Activated naive CD4-positive, alpha-beta T cell treated with anti-CD3 and anti-CD28 coated beads, Interleukin-2, amount 50 U/mL, for 24 hours (primary cell): Measurements from ENCODE around the gene MALRD1.

ENCODE experiments used
- H3K27ac Mint-ChIP-seq: one replicate; pipeline ENCODE4 v1.8.0; 2021; ENCODE audit warnings: mild to moderate bottlenecking, mixed read lengths
- H3K27me3 Mint-ChIP-seq: one replicate; pipeline ENCODE4 v1.8.0; 2021; ENCODE audit warnings: mixed read lengths
- H3K36me3 Mint-ChIP-seq: one replicate; pipeline ENCODE4 v1.8.0; 2021; ENCODE audit warnings: mixed read lengths
- H3K4me1 Mint-ChIP-seq: one replicate; pipeline ENCODE4 v1.8.0; 2021; ENCODE audit warnings: mixed read lengths
- H3K4me3 Mint-ChIP-seq: one replicate; pipeline ENCODE4 v1.8.0; 2021; ENCODE audit warnings: mild to moderate bottlenecking, mixed read lengths
- H3K9me3 Mint-ChIP-seq: one replicate; pipeline ENCODE4 v1.8.0; 2021; ENCODE audit warnings: mixed read lengths

Gene MALRD1

GRCh38 chr10:19328582-19328981 is 280.0 kb downstream of the MALRD1 start:
- no peaks in the 10 kb centered on the region for H3K36me3 Mint-ChIP-seq
- H3K9me3 Mint-ChIP-seq = no peaks in the 10 kb centered on the region
- no peak overlapping the region for H3K27ac Mint-ChIP-seq
- H3K27me3 Mint-ChIP-seq = no peaks in the 10 kb centered on the region
- H3K4me3 Mint-ChIP-seq = no peak overlapping the region
- H3K4me1 Mint-ChIP-seq = no peaks in the 10 kb centered on the region

GRCh38 chr10:19329475-19329874 is 280.9 kb downstream of the MALRD1 start:
- no peaks in the 10 kb centered on the region for H3K9me3 Mint-ChIP-seq
- no peak overlapping the region for H3K4me3 Mint-ChIP-seq
- H3K4me1 Mint-ChIP-seq = no peaks in the 10 kb centered on the region
- no peaks in the 10 kb centered on the region for H3K27me3 Mint-ChIP-seq
- no peaks in the 10 kb centered on the region for H3K36me3 Mint-ChIP-seq
- H3K27ac Mint-ChIP-seq = no peak overlapping the region

GRCh38 chr10:19332304-19332703 is 283.7 kb downstream of the MALRD1 start:
- Mint-ChIP-seq H3K9me3 (no peaks in the 10 kb centered on the region), H3K36me3 (no peaks in the 10 kb centered on the region), H3K27me3 (no peaks in the 10 kb centered on the region), H3K4me1 (no peaks in the 10 kb centered on the region), H3K4me3 (no peak overlapping the region), H3K27ac (no peak overlapping the region)

- no peaks in the 10 kb centered on the region for H3K36me3 Mint-ChIP-seq
- no peak overlapping the region for H3K4me3 Mint-ChIP-seq
- no peak overlapping the region for H3K27ac Mint-ChIP-seq
- H3K27me3 Mint-ChIP-seq = no peaks in the 10 kb centered on the region
- H3K4me1 Mint-ChIP-seq = no peaks in the 10 kb centered on the region
- no peaks in the 10 kb centered on the region for H3K9me3 Mint-ChIP-seq
Measured at GRCh38 chr10:19333631-19334030, 285.0 kb downstream of the MALRD1 start.

GRCh38 chr10:19347621-19348020 is 299.0 kb downstream of the MALRD1 start:
- H3K36me3 Mint-ChIP-seq = no peaks in the 10 kb centered on the region
- H3K4me1 Mint-ChIP-seq = no peaks in the 10 kb centered on the region
- H3K27me3 Mint-ChIP-seq = no peaks in the 10 kb centered on the region
- no peak overlapping the region for H3K4me3 Mint-ChIP-seq
- no peaks in the 10 kb centered on the region for H3K9me3 Mint-ChIP-seq
- no peak overlapping the region for H3K27ac Mint-ChIP-seq

- no peaks in the 10 kb centered on the region for H3K27me3 Mint-ChIP-seq
- no peaks in the 10 kb centered on the region for H3K9me3 Mint-ChIP-seq
- no peaks in the 10 kb centered on the region for H3K4me1 Mint-ChIP-seq
- no peaks in the 10 kb centered on the region for H3K36me3 Mint-ChIP-seq
- H3K4me3 Mint-ChIP-seq = no peak overlapping the region
- no peak overlapping the region for H3K27ac Mint-ChIP-seq
Measured at GRCh38 chr10:19367176-19367575, 318.6 kb downstream of the MALRD1 start.

GRCh38 chr10:19373988-19374387 is 325.4 kb downstream of the MALRD1 start:
- Mint-ChIP-seq H3K36me3 (no peaks in the 10 kb centered on the region), H3K27ac (no peak overlapping the region), H3K9me3 (no peaks in the 10 kb centered on the region), H3K4me1 (no peaks in the 10 kb centered on the region), H3K4me3 (no peak overlapping the region), H3K27me3 (no peaks in the 10 kb centered on the region)

- Mint-ChIP-seq H3K4me1 (no peaks in the 10 kb centered on the region), H3K4me3 (no peak overlapping the region), H3K9me3 (peaks cover 10% of the 10 kb centered on the region), H3K36me3 (no peaks in the 10 kb centered on the region), H3K27me3 (no peaks in the 10 kb centered on the region), H3K27ac (peak overlapping the region; percentile 69)
Measured at GRCh38 chr10:19385846-19386450, 337.3 kb downstream of the MALRD1 start.

GRCh38 chr10:19408924-19409323 is 360.3 kb downstream of the MALRD1 start:
- H3K9me3 Mint-ChIP-seq = peaks cover 8% of the 10 kb centered on the region
- H3K4me1 Mint-ChIP-seq = no peaks in the 10 kb centered on the region
- no peak overlapping the region for H3K27ac Mint-ChIP-seq
- H3K27me3 Mint-ChIP-seq = no peaks in the 10 kb centered on the region
- H3K36me3 Mint-ChIP-seq = no peaks in the 10 kb centered on the region
- H3K4me3 Mint-ChIP-seq = no peak overlapping the region

- H3K27me3 Mint-ChIP-seq = no peaks in the 10 kb centered on the region
Measured at GRCh38 chr10:19411119-19411518, 362.5 kb downstream of the MALRD1 start.

GRCh38 chr10:19412531-19412930 is 363.9 kb downstream of the MALRD1 start:
- no peaks in the 10 kb centered on the region for H3K27me3 Mint-ChIP-seq
- no peak overlapping the region for H3K27ac Mint-ChIP-seq
- H3K4me3 Mint-ChIP-seq = no peak overlapping the region
- no peaks in the 10 kb centered on the region for H3K4me1 Mint-ChIP-seq
- H3K9me3 Mint-ChIP-seq = peaks cover 8% of the 10 kb centered on the region
- no peaks in the 10 kb centered on the region for H3K36me3 Mint-ChIP-seq

More at GRCh38 chr10:19411119-19411518, 362.5 kb downstream of the MALRD1 start:
- H3K27ac Mint-ChIP-seq = no peak overlapping the region
- H3K4me1 Mint-ChIP-seq = no peaks in the 10 kb centered on the region
- H3K9me3 Mint-ChIP-seq = peaks cover 8% of the 10 kb centered on the region
- no peak overlapping the region for H3K4me3 Mint-ChIP-seq
- H3K36me3 Mint-ChIP-seq = no peaks in the 10 kb centered on the region

- Mint-ChIP-seq H3K9me3 (no peaks in the 10 kb centered on the region), H3K36me3 (no peaks in the 10 kb centered on the region), H3K4me1 (no peaks in the 10 kb centered on the region), H3K4me3 (no peak overlapping the region), H3K27me3 (no peaks in the 10 kb centered on the region), H3K27ac (no peak overlapping the region)
Measured at GRCh38 chr10:19416164-19416563, 367.6 kb downstream of the MALRD1 start.

GRCh38 chr10:19417740-19418139 is 369.1 kb downstream of the MALRD1 start:
- no peaks in the 10 kb centered on the region for H3K4me1 Mint-ChIP-seq
- no peak overlapping the region for H3K4me3 Mint-ChIP-seq
- H3K9me3 Mint-ChIP-seq = no peaks in the 10 kb centered on the region
- no peaks in the 10 kb centered on the region for H3K27me3 Mint-ChIP-seq
- H3K36me3 Mint-ChIP-seq = no peaks in the 10 kb centered on the region
- no peak overlapping the region for H3K27ac Mint-ChIP-seq

GRCh38 chr10:19421674-19422073 is 373.1 kb downstream of the MALRD1 start:
- no peak overlapping the region for H3K4me3 Mint-ChIP-seq
- H3K36me3 Mint-ChIP-seq = no peaks in the 10 kb centered on the region
- H3K27me3 Mint-ChIP-seq = no peaks in the 10 kb centered on the region
- no peaks in the 10 kb centered on the region for H3K9me3 Mint-ChIP-seq
- H3K27ac Mint-ChIP-seq = no peak overlapping the region
- H3K4me1 Mint-ChIP-seq = no peaks in the 10 kb centered on the region

- H3K9me3 Mint-ChIP-seq = no peaks in the 10 kb centered on the region
Measured at GRCh38 chr10:19426034-19426433, 377.4 kb downstream of the MALRD1 start.

GRCh38 chr10:19431622-19432351 is 383.2 kb downstream of the MALRD1 start:
- H3K4me1 Mint-ChIP-seq = no peaks in the 10 kb centered on the region
- no peaks in the 10 kb centered on the region for H3K9me3 Mint-ChIP-seq
- no peak overlapping the region for H3K27ac Mint-ChIP-seq
- H3K36me3 Mint-ChIP-seq = no peaks in the 10 kb centered on the region
- H3K27me3 Mint-ChIP-seq = no peaks in the 10 kb centered on the region
- H3K4me3 Mint-ChIP-seq = no peak overlapping the region

More at GRCh38 chr10:19426034-19426433, 377.4 kb downstream of the MALRD1 start:
- Mint-ChIP-seq H3K4me1 (no peaks in the 10 kb centered on the region), H3K36me3 (no peaks in the 10 kb centered on the region), H3K27ac (no peak overlapping the region), H3K4me3 (no peak overlapping the region), H3K27me3 (no peaks in the 10 kb centered on the region)
